ENCODE measurements around the gene NPC1L1.

NPC1L1 gene

GRCh38 chr7:44541028-44541869 is at the start of gene NPC1L1:
Gene NPC1L1 (minus strand): TSS chr7:44541330. CDS start chr7:44541259, 71 bp downstream.
- Histone ChIP-seq H3K9ac (ENCODE audit: insufficient read length) (no peak within 1 kb of the TSS), H3K27ac (no peak within 1 kb of the TSS), H3K36me3 (ENCODE audit: insufficient read depth, low read length) (no peaks in the 10 kb centered on the region), H3K9me3 (ENCODE audit: low read depth, low read length) (no peaks in the 10 kb centered on the region), H3K4me3 (no peak within 1 kb of the TSS)
- no peak for TF ChIP-seq EZH2 (IDR thresholded peaks at IDR 0.05)
- no peak for TF ChIP-seq FOXP2 (optimal IDR thresholded peaks at IDR 0.05; ENCODE audit: control extremely low read depth, extremely low read length, insufficient read depth)
- no peak for TF ChIP-seq POLR2AphosphoS5 (IDR thresholded peaks at IDR 0.05; ENCODE audit: borderline replicate concordance, low read depth, low read length)
- no peak for DNase-seq (ENCODE audit: low read depth, low spot score)

DNA sequence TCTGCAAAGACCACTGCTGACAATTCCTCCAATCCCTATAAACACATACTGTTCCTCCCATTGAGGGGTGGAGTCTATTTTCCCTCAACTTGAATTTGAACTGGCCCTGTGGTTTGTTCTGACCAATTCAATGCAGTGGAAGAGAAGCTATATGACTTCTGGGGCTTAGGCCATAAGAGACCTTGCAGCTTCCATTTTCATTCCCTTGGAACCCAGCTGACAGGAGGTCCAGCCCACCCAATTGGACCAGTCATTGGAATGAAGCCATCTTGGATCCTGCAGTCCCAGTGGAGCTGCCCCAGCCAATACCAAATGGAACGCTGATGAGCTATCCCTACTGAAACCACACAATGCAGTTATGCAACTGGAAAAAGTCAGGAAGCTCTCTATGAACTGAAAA is 49.8 kb upstream of the NPC1L1 start:
- Histone ChIP-seq H3K9me3 (ENCODE audit: low read depth, low read length) (no peaks in the 10 kb centered on the region), H3K36me3 (ENCODE audit: insufficient read depth, low read length) (no peaks in the 10 kb centered on the region), H3K4me3 (no peak overlapping the region), H3K9ac (ENCODE audit: insufficient read length) (no peak overlapping the region), H3K27ac (no peak overlapping the region)
- TF ChIP-seq FOXP2 (optimal IDR thresholded peaks at IDR 0.05; ENCODE audit: control extremely low read depth, extremely low read length, insufficient read depth): no peak
- TF ChIP-seq POLR2AphosphoS5 (IDR thresholded peaks at IDR 0.05; ENCODE audit: borderline replicate concordance, low read depth, low read length): no peak
- no peak for TF ChIP-seq EZH2 (IDR thresholded peaks at IDR 0.05)
- no peak for DNase-seq (ENCODE audit: low read depth, low spot score)

- TF ChIP-seq FOXP2 (optimal IDR thresholded peaks at IDR 0.05; ENCODE audit: control extremely low read depth, extremely low read length, insufficient read depth) (no peak), POLR2AphosphoS5 (IDR thresholded peaks at IDR 0.05; ENCODE audit: borderline replicate concordance, low read depth, low read length) (no peak), EZH2 (IDR thresholded peaks at IDR 0.05) (no peak)
- Histone ChIP-seq H3K4me3 (no peak overlapping the region), H3K9me3 (ENCODE audit: low read depth, low read length) (no peaks in the 10 kb centered on the region), H3K27ac (no peak overlapping the region), H3K36me3 (ENCODE audit: insufficient read depth, low read length) (no peaks in the 10 kb centered on the region), H3K9ac (ENCODE audit: insufficient read length) (no peak overlapping the region)
- DNase-seq (ENCODE audit: low read depth, low spot score): no peak
Measured at GRCh38 chr7:44587843-44588711, 46.9 kb upstream of the NPC1L1 start.

DNA sequence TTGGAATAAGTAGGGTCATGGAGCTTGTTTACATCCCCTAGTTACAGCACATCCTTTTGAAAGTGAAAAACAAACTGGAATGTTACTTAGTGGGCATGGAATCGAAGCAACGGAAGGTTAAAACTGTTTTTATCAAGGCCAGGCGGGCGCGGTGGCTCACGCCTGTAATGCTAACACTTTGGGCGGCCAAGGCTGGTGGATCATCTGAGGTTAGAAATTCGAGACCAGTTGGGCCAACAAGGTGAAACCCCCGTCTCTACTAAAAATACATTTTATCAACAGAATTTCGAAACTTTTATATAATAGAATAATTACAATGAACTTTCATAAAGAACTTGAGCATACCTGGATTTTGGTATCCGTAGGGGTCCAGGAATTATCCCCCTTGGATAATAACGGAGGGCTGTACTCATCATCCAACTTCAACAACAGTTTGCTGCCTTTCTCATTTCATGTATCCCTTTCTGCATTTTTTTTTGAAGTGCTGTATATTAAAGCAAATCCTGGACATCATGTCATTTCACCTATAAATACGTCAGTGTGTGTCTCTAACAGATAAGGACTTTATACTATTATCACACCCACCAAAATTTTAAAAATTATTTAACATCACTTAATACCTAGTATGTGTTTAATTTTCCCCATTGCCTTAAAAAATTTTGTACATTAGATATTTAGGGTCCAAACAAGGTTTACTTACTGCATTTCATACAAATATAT is 42.2 kb upstream of the NPC1L1 start:
- Histone ChIP-seq H3K36me3 (ENCODE audit: insufficient read depth, low read length) (peaks cover 24% of the 10 kb centered on the region), H3K9ac (ENCODE audit: insufficient read length) (peak overlapping the region; percentile 83), H3K27ac (no peak overlapping the region), H3K9me3 (ENCODE audit: low read depth, low read length) (no peaks in the 10 kb centered on the region), H3K4me3 (peak overlapping the region; percentile 83)
- TF ChIP-seq FOXP2 (optimal IDR thresholded peaks at IDR 0.05; ENCODE audit: control extremely low read depth, extremely low read length, insufficient read depth) (no peak), POLR2AphosphoS5 (IDR thresholded peaks at IDR 0.05; ENCODE audit: borderline replicate concordance, low read depth, low read length) (no peak), EZH2 (IDR thresholded peaks at IDR 0.05) (no peak)
- no peak for DNase-seq (ENCODE audit: low read depth, low spot score)

GRCh38 chr7:44581879-44582603 is 40.9 kb upstream of the NPC1L1 start, which contains the start of gene TMED4:
Gene TMED4 (minus strand): TSS chr7:44582231. CDS start chr7:44582206, 25 bp downstream.
- TF ChIP-seq EZH2 (IDR thresholded peaks at IDR 0.05) (no peak), POLR2AphosphoS5 (IDR thresholded peaks at IDR 0.05; ENCODE audit: borderline replicate concordance, low read depth, low read length) (peak; percentile 96), FOXP2 (optimal IDR thresholded peaks at IDR 0.05; ENCODE audit: control extremely low read depth, extremely low read length, insufficient read depth) (peak; percentile 58)
- DNase-seq (ENCODE audit: low read depth, low spot score): peak; percentile 96
- Histone ChIP-seq H3K27ac (peak within 1 kb of the TSS; percentile 64), H3K9me3 (ENCODE audit: low read depth, low read length) (no peaks in the 10 kb centered on the region), H3K9ac (ENCODE audit: insufficient read length) (peak within 1 kb of the TSS; percentile 98), H3K4me3 (peak within 1 kb of the TSS; percentile 83), H3K36me3 (ENCODE audit: insufficient read depth, low read length) (peaks cover 29% of the 10 kb centered on the region)

GRCh38 chr7:44580945-44581878 is 40.1 kb upstream of the NPC1L1 start:
- TF ChIP-seq EZH2 (IDR thresholded peaks at IDR 0.05) (no peak), POLR2AphosphoS5 (IDR thresholded peaks at IDR 0.05; ENCODE audit: borderline replicate concordance, low read depth, low read length) (no peak), FOXP2 (optimal IDR thresholded peaks at IDR 0.05; ENCODE audit: control extremely low read depth, extremely low read length, insufficient read depth) (no peak)
- Histone ChIP-seq H3K9me3 (ENCODE audit: low read depth, low read length) (no peaks in the 10 kb centered on the region), H3K36me3 (ENCODE audit: insufficient read depth, low read length) (peaks cover 31% of the 10 kb centered on the region), H3K9ac (ENCODE audit: insufficient read length) (peak overlapping the region; percentile 98), H3K27ac (peak overlapping the region; percentile 64), H3K4me3 (peak overlapping the region; percentile 83)
- DNase-seq (ENCODE audit: low read depth, low spot score): no peak

All from SK-N-MC (cell line).